Measurements from ENCODE around the gene KSR2.

DNA sequence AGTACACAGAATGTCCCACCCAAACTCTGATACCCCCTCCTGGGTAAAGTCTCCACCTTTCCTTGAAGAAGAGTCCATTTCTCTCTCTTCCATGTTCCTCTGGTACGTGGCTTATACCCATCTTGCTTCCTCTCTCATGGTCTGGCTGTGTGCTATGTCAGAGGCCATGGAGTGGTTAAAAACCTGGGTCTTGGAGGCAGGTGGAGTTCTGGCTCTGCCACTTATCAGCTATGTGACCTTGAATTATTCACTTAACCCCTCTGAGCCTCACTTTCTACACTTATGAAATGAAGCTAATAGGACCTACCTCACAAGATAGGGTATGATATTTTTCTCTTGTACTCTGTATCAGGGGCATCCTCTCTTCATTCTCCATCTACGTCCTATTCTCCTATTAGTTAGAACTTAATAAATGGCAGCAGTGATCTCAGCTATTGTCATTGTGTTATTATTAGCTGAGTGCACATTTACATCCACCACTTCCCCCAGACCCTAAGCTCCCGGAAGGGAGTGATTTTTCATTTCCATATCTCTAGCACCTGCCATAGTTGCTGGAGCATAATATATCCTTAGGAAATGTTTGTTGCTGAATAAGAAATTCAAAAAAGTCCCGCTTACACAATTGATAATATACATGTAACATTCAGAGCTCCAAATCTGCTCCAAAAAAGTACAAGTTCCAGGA, 547.6 kb downstream of the KSR2 start:
- TF ChIP-seq, protein P1, sequence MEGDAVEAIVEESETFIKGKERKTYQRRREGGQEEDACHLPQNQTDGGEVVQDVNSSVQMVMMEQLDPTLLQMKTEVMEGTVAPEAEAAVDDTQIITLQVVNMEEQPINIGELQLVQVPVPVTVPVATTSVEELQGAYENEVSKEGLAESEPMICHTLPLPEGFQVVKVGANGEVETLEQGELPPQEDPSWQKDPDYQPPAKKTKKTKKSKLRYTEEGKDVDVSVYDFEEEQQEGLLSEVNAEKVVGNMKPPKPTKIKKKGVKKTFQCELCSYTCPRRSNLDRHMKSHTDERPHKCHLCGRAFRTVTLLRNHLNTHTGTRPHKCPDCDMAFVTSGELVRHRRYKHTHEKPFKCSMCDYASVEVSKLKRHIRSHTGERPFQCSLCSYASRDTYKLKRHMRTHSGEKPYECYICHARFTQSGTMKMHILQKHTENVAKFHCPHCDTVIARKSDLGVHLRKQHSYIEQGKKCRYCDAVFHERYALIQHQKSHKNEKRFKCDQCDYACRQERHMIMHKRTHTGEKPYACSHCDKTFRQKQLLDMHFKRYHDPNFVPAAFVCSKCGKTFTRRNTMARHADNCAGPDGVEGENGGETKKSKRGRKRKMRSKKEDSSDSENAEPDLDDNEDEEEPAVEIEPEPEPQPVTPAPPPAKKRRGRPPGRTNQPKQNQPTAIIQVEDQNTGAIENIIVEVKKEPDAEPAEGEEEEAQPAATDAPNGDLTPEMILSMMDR (IDR thresholded peaks at IDR 0.05; ENCODE audit: low read length), result no peak
- TF ChIP-seq EZH2 (IDR thresholded peaks at IDR 0.05; ENCODE audit: borderline replicate concordance, low read length), result no peak
